Thymus (tissue), 11 donors: ENCODE results near the gene CDS1. TPM values are rescaled to one million over a fixed set of nuclear protein-coding genes. Genes with fewer than 3 reads are reported as not detected.
"Not testable (repeated sequence)": the region's sequence is repeated elsewhere in the genome, so short reads cannot be mapped to it uniquely, and the experiment has no call there.

Experiments
- DNase-seq, 9 donors: peaks; one replicate each; pipeline ENCODE4 v3.0.0-alpha.2; 2013; ENCODE audit warnings: low spot score in 9 of 9, low read depth in 6 of 9, missing footprints in 1 of 9
- H3K27ac ChIP-seq, 2 donors: one replicate each; pipeline ENCODE4 v1.5.1; 2013; ENCODE audit warnings: control low read depth in 1 of 2, low read depth in 1 of 2, low read length in 1 of 2, mild to moderate bottlenecking in 1 of 2, moderate library complexity in 1 of 2
- H3K27me3 ChIP-seq, 2 donors: one replicate each; pipeline ENCODE4 v1.5.1; 2013; ENCODE audit warnings: low read length in 1 of 2; ENCODE audit not compliant: control insufficient read depth in 2 of 2, insufficient read depth in 1 of 2
- H3K36me3 ChIP-seq, 2 donors: one replicate each; pipeline ENCODE4 v1.5.1; 2013; ENCODE audit warnings: low read length in 1 of 2, mild to moderate bottlenecking in 1 of 2, moderate library complexity in 1 of 2; ENCODE audit not compliant: control insufficient read depth in 2 of 2, insufficient read depth in 2 of 2
- H3K4me1 ChIP-seq, 2 donors: one replicate each; pipeline ENCODE4 v1.5.1; 2013; ENCODE audit warnings: low read length in 2 of 2; ENCODE audit not compliant: control insufficient read depth in 2 of 2, insufficient read depth in 2 of 2
- H3K4me3 ChIP-seq, 2 donors: one replicate each; pipeline ENCODE4 v1.5.1; 2013; ENCODE audit warnings: low read length in 2 of 2, control low read depth in 1 of 2, mild to moderate bottlenecking in 1 of 2
- H3K9me3 ChIP-seq, 2 donors: one replicate each; pipeline ENCODE4 v1.5.1; 2013; ENCODE audit warnings: low read length in 1 of 2, mild to moderate bottlenecking in 1 of 2; ENCODE audit not compliant: control insufficient read depth in 2 of 2, insufficient read depth in 1 of 2
- WGBS: extraction: QIAGEN DNeasy Blood & Tissue Kit; methylation state at CpG from one replicate; pipeline ENCODE4 v1.1.7; 2013; 5-methylcytosine and 5-hydroxymethylcytosine counted together
- polyA plus RNA-seq: library from polyadenylated mRNA; stranded (reverse); fragments of 200-250 nt; gene quantifications from one replicate; pipeline ENCODE4 v1.2.3, GENCODE V29; 2013
- total RNA-seq: library from RNA; stranded (reverse); fragments of 120-200 nt; gene quantifications from one replicate; pipeline ENCODE4 v1.2.4, GENCODE V29; 2013
- donor health status: healthy.

The CDS1 gene
- total and polyA plus RNA-seq, 2 donors, result 2.0 to 10.2 TPM

GRCh38 chr4:84677093-84677492 lies 94.2 kb downstream of the CDS1 start:
- peaks cover 0 to 7% of the 10 kb centered on the region in 2 donors for H3K4me1 ChIP-seq
- no peak overlapping the region for H3K27ac ChIP-seq
- DNase-seq, result no peak
- H3K36me3 ChIP-seq, result no peaks in the 10 kb centered on the region
- WGBS, result 96% methylated on average over 9 of the region's 9 CpGs
- H3K9me3 ChIP-seq, result no peaks in the 10 kb centered on the region
- H3K27me3 ChIP-seq, result no peaks in the 10 kb centered on the region
- H3K4me3 ChIP-seq, result no peak overlapping the region

- H3K9me3 ChIP-seq, result no peaks in the 10 kb centered on the region
- WGBS, result 96% methylated on average over 5 of the region's 5 CpGs
- H3K27me3 ChIP-seq, result no peaks in the 10 kb centered on the region
- no peak for DNase-seq
- H3K36me3 ChIP-seq, result no peaks in the 10 kb centered on the region
- H3K27ac ChIP-seq, result no peak overlapping the region
- no peak overlapping the region for H3K4me3 ChIP-seq
- peaks cover 0 to 8% of the 10 kb centered on the region in 2 donors for H3K4me1 ChIP-seq
These were observed 95.1 kb downstream of the CDS1 start for GRCh38 chr4:84677995-84678394.

GRCh38 chr4:84678976-84679744 lies 96.2 kb downstream of the CDS1 start:
- H3K4me3 ChIP-seq, result no peak overlapping the region
- H3K27me3 ChIP-seq, result no peaks in the 10 kb centered on the region
- peaks cover 0 to 2% of the 10 kb centered on the region in 2 donors for H3K36me3 ChIP-seq
- WGBS, result 92% methylated on average over 14 of the region's 14 CpGs
- H3K27ac ChIP-seq, result no peak overlapping the region
- DNase-seq, result no peak
- H3K4me1 ChIP-seq, result peaks cover 0 to 8% of the 10 kb centered on the region in 2 donors
- H3K9me3 ChIP-seq, result no peaks in the 10 kb centered on the region

GRCh38 chr4:84680956-84681355 lies 98.0 kb downstream of the CDS1 start:
- no peaks in the 10 kb centered on the region for H3K27me3 ChIP-seq
- no peak overlapping the region for H3K27ac ChIP-seq
- peaks cover 0 to 2% of the 10 kb centered on the region in 2 donors for H3K36me3 ChIP-seq
- peaks cover 0 to 8% of the 10 kb centered on the region in 2 donors for H3K4me1 ChIP-seq
- WGBS, result 67% methylated on average over 4 of the region's 4 CpGs
- no peak overlapping the region for H3K4me3 ChIP-seq
- DNase-seq, result no peak
- no peaks in the 10 kb centered on the region for H3K9me3 ChIP-seq

- Histone ChIP-seq H3K36me3 (peaks cover 0 to 2% of the 10 kb centered on the region in 2 donors), H3K4me3 (no peak overlapping the region), H3K4me1 (peaks cover 0 to 8% of the 10 kb centered on the region in 2 donors), H3K27ac (no peak overlapping the region), H3K27me3 (no peaks in the 10 kb centered on the region), H3K9me3 (no peaks in the 10 kb centered on the region)
- peak in 1 of 9 donors; percentile 4 for DNase-seq
- WGBS, result 83% methylated on average over 2 of the region's 2 CpGs
These were observed 98.8 kb downstream of the CDS1 start for GRCh38 chr4:84681486-84682274.

- not testable (repeated sequence) for H3K27ac ChIP-seq
These were observed 99.7 kb downstream of the CDS1 start for GRCh38 chr4:84682661-84683060.

GRCh38 chr4:84683064-84683850 lies 100.3 kb downstream of the CDS1 start:
- no peak for DNase-seq
- H3K9me3 ChIP-seq, result no peaks in the 10 kb centered on the region
- 95% methylated on average over 7 of the region's 7 CpGs for WGBS
- H3K4me3 ChIP-seq, result no peak overlapping the region
- H3K27me3 ChIP-seq, result no peaks in the 10 kb centered on the region
- H3K36me3 ChIP-seq, result peaks cover 0 to 2% of the 10 kb centered on the region in 2 donors
- no peak overlapping the region for H3K27ac ChIP-seq
- H3K4me1 ChIP-seq, result peaks cover 0 to 8% of the 10 kb centered on the region in 2 donors

More at GRCh38 chr4:84682661-84683060, 99.7 kb downstream of the CDS1 start:
- not testable (repeated sequence) for H3K27me3 ChIP-seq, H3K4me3 ChIP-seq, H3K4me1 ChIP-seq, H3K9me3 ChIP-seq, DNase-seq, H3K36me3 ChIP-seq
- WGBS, result 93% methylated on average over 4 of the region's 4 CpGs

- DNase-seq, result no peak
- no peak overlapping the region for H3K4me3 ChIP-seq
- no peaks in the 10 kb centered on the region for H3K27me3 ChIP-seq
- H3K36me3 ChIP-seq, result peaks cover 0 to 2% of the 10 kb centered on the region in 2 donors
- peaks cover 0 to 8% of the 10 kb centered on the region in 2 donors for H3K4me1 ChIP-seq
- no peaks in the 10 kb centered on the region for H3K9me3 ChIP-seq
- H3K27ac ChIP-seq, result no peak overlapping the region
- 60% methylated on average over 3 of the region's 3 CpGs for WGBS
These were observed 101.4 kb downstream of the CDS1 start for GRCh38 chr4:84684361-84684760.
